Stimulated activated CD4-positive, alpha-beta T cell treated with anti-CD3 and anti-CD28 coated beads, Interleukin-2, amount 100 ng/mL, for 48 hours (primary cell): Measurements from ENCODE around the gene INTS11.

ENCODE experiments used
- DNase-seq, 2 donors: peaks; one replicate each; pipeline ENCODE4 v3.0.0-alpha.2; 2020

Gene INTS11

DNA sequence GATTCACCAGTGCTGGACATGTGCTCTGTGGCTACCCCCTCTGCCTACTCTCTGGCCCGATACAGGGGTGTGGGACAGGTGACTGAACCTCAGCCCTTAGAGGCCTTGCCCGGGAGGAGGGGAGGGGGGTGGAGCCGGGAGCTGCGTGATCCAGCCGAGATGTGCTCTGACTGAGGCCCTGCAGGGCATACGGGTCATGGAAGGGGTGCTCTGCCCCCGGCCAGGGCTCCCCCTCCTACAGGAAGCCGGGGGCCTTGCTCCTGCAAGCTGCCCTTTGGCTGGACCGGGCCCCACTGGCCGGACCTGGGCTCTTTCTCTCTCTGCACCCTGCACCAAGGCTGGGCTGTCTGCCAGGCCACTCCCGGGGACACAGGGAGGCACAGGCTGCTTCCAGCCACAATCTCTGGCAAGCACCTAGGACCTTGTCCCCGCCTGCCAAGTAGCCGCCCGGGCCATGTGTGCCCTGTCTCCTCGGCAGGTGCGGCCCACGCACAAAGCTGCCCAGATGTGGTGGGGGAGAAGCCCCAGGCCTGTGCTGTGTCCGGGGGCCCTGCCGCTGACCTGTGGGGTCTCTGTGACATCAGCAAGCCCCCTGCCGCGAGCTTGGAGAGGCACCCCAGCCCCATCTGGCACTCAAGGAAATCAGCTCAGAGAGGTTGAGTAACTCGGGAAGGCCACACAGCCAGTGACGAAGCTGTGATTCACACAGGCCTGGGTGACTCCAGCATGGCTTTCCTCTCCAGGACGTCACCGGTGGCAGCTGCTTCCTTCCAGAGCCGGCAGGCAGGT lies 42.7 kb downstream of the INTS11 start:
- no peak for DNase-seq

DNA sequence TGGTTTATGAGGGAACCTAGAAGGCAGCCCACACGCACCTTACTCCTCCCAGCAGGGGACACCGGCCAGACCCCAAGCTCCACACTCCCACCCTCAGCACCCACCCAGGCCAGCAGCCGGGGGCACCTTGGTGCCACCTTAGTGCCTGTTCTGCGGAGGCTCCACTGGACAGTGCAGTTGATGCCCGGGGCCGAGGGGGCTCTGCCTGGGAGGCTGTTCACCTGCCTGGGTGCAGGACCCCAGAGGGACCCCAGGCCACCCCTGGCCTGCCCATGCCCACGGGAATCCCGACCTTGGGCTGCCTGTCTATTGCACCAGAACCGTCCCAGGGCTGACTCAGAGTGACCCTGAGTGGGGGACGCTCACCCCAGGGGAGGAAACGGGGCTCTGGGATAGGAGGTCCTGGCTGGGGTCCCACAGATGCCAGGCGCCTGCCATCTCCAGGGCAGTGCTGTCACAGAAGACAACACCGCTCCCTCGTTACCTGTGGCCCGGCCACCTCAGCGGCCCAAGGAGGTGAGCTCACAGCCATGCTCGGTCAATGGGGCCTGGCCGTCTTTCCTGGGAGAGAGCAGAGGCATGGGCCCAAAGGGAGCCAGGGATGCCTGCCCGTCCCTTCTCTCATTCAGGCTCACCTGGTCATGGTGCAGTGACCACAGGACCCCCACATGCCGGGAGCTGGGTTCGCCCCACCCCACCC lies 43.5 kb downstream of the INTS11 start:
- DNase-seq = no peak

DNA sequence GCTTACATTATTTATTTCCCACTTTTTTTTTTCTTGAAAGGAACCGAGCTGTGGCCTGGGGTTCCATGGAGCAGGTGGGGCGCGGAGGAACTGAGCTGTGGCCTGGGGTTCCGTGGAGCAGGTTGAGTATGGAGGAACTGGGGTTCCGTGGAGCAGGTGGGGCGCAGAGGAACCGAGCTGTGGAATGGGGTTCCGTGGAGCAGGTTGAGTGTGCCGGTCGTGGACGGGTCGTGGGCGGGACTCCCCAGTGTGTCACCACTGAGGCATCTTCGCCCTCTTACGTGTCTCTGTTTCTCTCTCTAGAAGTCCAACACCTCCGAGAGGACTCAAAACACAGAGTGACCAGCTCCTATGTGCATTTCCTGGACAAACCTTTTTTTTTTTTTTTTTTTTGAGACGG lies 45.4 kb downstream of the INTS11 start:
- DNase-seq = no peak

DNA sequence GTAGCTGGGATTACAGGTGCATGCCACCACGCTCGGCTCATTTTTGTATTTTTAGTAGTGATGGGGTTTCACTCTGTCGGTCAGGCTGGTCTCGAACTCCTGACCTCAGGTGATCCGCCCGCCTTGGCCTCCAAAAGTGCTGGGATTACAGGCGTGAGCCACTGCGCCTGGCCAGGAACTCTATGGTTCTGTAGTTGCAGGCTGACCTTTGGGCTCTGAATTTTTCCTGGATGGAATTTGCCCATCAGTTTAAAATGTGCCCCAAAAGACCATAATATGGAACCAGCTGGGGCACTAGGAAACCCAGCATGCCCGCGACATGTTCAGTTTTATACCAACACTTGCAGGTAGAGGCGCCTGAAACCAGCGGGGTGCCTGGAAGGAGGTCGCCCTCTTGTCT lies 45.8 kb downstream of the INTS11 start:
- no peak for DNase-seq

DNA sequence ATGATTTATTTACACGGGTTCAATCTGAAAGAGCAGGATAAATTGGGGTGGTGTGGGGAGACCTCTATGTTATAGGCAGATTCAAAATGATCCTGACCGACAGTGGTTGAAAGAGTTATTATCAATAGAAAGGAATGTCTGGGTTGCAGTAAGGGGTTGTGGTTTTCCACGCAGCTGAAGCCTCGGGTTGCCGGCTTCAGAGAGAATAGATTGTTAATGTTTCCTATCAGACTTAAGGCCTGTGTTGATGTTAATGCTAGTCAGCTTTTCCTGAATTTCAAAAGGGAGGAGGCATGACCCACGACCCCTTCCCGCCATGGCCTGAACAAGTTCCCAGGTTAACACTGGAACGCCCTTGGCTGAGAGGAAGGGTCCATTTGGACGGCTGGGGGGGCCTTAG lies 48.6 kb downstream of the INTS11 start:
- no peak for DNase-seq

DNA sequence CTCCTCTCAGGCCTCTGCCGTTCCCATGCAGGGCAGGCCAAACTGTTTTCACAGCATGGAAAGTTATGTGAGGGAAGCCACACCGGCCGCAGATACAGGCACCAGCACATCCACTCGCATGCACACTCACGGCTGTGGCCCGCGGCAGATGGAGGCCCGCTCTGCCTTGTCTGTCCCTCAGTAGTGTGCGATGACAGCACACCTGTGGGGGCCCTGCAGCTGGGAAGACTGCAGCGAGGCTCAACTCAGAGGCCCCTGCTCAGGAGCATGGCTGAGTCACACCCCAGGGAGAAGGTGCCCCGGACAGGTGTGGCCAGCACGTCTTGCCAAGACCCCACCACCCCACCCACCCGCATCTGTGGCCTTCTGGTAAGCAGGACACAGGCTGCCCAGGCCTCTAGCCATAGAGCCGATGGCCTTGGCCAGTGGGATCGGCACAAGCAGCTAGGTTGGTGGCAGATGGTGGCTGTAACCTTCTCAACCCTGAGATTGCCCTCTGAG lies 49.5 kb downstream of the INTS11 start:
- no peak for DNase-seq

DNA sequence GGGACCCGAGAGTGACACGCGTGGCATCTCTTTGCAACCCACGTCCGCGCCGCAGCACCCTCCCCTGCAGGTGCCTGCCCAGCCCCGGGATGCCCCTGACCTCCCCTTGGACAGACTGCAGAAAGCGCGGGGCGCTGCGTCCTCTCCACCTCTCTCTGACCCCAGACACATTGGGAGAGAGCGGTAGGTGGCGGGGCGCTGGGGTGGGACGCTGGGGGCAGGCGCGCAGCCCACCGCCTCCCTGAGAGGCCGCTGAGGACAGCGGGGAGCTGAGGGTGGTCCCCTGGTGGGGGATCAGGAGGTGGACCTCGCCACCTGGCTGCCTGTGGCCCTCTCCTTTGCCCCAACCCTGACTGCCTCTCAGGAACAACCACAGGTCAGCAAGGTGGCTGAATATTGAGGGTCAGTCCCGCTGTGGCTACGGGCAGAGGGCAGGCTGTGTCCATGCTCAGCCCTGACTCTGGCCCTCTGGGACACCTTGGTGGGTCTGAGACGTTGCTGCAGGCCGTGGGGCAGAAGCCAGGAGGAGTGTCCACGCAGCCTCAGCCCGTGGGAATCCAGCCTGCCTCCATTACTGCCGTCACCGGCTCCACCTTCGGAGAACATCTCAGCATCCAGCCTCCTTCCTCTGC lies 50.0 kb downstream of the INTS11 start:
- no peak for DNase-seq

DNA sequence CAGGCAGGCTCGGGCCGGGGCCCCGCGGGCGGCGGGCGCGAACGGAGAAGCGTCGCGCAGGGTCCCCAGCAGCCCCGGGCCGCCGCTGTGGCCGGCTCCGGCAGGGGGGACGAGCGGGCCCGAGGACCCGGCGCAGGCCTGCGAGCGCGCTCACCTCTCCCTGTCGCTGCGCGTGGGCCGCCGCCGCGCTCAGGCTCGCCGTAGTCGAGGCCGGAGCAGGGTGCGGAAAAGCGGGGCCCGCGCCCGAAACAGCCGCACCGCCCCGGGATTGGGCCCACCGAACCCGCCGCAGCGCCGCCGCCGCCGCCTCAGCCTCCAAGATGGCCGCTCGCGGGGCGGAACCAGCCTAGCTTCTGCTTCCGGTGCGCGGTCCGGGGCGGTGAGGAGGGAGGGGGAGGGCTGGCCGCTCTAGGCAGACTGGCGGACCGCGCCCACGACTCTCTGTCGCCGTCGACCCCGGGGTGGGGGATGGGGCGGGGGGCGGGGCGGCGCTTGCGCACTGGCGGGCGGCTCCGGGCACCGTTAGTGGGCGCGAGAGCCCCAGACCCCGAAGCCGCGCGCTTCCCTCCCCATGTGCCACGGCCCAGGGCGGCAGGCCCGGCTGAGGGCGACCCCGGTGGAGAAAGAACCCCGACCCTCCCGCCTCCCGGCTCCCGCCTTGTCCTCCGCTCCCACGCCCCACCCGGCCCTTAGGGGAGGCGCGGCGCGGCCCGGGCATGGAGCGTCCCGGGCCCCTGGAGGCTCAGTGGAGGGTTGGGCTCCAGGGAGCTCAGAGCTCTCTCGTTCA lies 50.8 kb downstream of the INTS11 start, which contains the start of gene UBE2J2:
Gene UBE2J2, minus strand, starts transcription at position 343 of the 787 bp plus-strand sequence. CDS start 5,862 bp downstream, outside the sequence.
- DNase-seq = peak; percentile 87 to 93

DNA sequence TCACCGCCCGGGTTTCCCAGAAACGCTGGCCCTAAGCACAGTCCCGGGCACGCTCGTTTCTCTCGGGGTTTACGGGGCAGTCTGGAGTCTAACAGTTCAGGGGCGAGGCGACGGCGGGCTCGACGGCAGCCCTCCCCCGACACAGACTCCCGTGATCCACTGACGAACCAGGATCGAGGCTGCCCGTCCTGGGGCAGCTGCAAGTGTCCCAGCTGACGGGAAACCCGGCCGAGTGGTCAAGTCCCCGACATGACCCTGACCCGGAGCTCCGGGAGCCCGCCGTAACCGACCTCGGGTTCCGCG lies 51.3 kb downstream of the INTS11 start:
- no peak for DNase-seq

DNA sequence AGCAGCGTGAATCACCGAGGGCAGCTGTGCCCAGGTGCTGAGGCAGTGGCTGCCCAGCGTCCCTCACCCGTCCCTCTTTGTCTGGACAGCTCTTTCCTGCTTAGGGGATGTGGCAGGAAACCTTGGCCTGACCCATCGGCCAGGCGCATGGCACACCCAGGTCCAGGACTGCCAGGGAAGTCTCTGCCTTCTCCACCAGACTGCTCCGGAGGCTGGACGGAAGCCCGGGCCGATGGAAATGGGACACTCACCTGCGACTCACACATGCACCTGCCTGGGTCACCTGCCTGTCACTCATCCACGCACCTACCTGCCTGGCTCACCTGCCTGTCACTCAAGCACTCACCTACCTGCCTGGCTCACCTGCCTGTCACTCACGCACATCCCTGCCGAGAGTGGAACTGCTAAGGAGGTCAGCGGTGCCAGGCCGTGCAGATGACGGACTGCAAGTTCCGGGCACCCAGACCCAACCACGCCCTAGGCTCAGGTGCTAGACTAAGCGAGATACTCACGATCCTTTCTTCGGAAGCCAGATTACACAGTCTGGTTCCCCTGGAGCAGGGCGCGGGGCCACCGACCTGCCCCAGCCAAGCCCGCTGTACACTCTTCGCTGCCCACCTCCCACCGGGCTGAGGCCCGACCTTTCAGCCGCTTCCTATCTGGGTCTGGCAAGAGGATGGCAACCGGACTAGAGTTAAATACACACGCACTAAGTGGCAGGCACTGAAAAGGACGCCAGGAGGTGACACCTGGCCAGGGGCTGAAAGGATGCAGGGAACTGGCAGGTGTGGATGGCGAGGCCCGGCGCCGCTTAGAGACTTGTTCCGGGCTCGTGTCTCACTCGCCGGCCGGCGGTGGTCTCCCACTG lies 51.9 kb downstream of the INTS11 start:
- no peak for DNase-seq

DNA sequence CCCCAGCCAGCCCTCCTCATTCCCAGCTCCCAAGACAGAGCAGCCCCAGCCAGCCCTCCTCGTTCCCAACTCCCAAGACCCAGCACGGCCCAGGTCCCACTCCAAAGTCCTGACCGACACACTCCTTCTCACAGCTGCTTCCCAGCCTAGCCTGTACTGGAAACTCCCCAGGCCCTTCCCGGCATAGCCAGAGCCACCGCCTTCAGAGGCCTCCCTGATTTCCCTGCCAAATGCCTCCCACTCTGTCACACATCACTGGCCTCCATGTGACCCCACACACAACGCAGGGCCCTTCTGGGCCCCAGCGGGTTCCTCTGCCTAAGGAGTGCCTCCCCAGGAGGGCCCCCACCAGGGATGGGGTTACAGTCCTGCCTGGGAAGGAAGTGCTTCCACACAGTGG lies 53.6 kb downstream of the INTS11 start:
- no peak for DNase-seq

DNA sequence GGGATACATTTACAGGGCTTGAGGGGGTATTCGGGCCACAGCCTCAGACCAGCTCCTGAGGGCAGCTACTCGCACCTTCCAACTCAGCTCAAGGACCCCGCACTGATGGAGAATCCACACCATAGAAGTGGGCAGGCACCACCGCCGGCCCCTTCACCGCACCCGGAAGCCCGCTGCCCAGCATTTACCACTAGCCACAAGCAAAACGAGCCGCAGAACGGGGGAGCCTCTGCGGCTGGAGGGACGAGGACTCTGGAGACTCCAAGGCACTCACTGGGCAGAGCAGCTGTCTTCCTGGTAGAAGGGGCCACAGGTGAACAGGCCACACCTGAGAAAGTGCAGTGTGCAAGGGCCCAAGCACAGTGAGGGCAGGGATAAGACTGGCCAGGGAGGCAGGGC lies 56.2 kb downstream of the INTS11 start:
- DNase-seq = no peak

DNA sequence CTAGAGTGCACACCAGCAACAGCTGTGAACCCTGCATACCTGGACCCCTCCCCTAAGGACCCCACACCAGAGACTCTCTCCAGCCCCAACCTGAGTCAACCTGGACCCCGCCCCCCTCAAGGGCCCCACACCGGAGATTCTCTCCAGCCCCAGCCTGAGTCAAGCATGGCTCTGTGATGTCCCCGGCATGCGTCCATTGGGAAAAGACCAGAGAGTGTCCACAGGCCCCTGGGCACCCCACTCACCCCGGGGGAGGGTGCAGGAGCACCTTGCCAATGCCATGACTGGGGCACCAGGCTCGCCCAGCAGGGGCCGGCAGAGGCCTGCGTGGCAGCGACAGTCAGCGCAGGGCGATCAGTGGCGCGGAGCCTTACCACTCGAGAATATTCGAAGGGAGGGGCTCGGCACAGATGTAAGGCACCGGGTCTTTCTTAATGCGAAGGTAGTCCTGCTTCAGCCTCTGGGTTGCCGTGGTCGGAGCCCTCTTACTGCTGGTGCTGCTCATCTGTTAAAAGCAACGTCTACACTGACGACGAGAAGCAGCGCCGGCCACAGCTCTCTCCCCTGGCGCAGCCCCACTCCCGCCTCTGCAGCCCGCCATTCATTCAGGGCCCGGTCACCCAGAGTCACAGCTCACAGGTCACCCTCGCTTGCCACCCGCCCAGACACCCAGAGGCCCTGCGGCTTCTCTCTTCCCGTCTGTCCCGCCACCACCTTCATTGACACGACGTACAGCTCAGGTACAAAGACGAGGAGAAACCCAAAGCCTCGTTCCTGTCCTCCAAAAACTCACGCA lies 56.8 kb downstream of the INTS11 start:
- no peak for DNase-seq

DNA sequence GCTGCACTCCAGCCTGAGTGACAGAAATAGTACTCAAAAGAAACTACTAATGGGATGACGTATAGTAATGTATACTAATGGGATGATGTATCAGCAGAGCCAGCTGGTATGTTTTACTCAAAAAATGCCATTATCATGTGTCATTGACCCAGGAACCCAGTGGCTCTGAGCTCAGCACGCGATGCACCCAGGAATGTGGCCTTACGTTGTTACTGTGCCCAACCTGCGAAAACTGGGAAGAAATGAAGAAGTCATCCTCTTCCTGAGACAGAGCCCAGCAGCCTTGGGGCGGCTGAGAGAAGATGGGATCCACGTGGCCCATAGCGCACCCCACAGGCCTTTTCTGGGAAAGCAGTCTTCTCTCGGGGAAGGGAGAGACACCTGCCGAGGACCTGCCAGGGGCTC lies 59.6 kb downstream of the INTS11 start:
- no peak for DNase-seq

DNA sequence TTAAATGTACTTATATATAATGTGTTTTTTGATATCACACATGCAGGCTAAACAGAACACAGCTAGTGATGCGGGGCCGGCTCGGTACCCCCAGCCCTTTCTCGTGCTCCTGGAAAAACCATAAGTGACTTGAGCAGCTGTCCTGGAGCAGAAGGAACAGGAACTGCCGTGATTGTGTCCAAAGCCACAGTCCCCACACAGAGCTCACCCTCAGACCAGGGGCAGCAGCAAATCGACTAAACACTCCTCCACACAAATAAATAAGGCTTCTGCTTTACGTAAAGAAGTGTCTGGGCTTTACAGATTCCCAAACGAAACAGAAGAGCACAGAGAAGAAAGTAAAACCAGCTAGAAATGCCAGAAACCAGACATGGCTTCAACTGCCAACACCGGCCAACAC lies 60.4 kb downstream of the INTS11 start:
- no peak for DNase-seq

DNA sequence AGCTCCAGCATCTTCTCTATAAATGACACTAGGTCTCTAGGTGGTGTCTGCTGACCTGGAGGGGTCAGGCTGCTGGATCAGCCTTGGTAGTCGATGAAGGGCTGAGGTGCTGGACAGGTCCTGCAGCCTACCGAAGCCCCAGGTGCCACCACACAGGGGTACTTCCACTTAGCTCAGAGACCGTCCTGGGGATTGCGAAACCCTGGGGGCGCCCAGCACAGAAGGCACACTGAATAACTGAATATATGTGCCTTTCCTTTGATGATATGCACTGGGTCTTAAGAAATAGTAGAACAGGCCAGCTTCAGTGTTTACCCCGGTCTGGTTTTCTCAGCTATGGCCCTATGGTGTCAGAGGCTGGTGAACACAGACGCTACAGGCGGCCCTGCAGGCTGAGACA lies 61.7 kb downstream of the INTS11 start:
- no peak for DNase-seq

DNA sequence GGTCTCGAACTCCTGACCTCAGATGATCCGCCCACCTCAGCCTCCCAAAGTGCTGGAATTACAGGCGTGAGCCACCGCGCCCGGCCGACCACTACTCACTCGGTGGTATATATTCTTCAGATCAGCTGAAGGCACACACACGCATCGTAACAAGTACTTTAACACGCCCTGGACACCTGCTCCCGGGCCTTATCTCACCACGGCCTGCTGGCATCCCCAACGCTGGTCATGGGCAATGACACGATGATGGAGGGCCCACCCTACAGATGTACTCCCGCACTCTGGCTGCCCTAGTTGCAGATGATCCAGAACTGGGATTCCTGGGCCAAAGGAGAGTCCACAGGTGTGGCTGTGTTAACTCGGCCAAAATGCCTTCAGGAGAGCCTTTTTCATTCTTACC lies 62.4 kb downstream of the INTS11 start:
- no peak for DNase-seq
